IMR-90 (cell line): ENCODE measurements around the gene DMD. TPM values are rescaled to one million over a fixed set of nuclear protein-coding genes. Genes with fewer than 3 reads are reported as not detected.
A peak's percentile ranks its signal among the peaks of the same experiment; 100 is the strongest.

Source experiments
- ATAC-seq: fragments of 200-7000 bp; cut with Tn5 transposase; 2 replicates; pipeline ENCODE4 v1.9.1; 2020; ENCODE audit warnings: low read depth, mild to moderate bottlenecking, moderate library complexity
- BruUV-seq: library from RNA; stranded (reverse); fragments of 400-500 nt; replicated peaks from 2 replicates; lab custom pipeline; 2021; lab: Mats Ljungman, UMichigan
- CTCF ChIA-PET: fragments of 300-600 bp; formaldehyde crosslinking; extraction: SDS; loops from one replicate; lab custom pipeline; 2021; ENCODE audit warnings: antibody characterized with exemption; lab: Yijun Ruan, JAX
- POLR2A ChIA-PET: fragments of 300-600 bp; sonication (Branson Sonifier 250); formaldehyde crosslinking; loops from one replicate; lab custom pipeline; 2022; ENCODE audit warnings: antibody characterized with exemption; ENCODE audit not compliant: unreplicated experiment; lab: Charles Lee
- DNase-seq: peaks from one replicate; pipeline ENCODE4 v3.0.0; 2013
- H2AFZ ChIP-seq: replicated peaks from 2 replicates; pipeline ENCODE3; 2013; ENCODE audit warnings: low read length, mild to moderate bottlenecking; ENCODE audit not compliant: poor library complexity
- H2AK5ac ChIP-seq: 2 replicates; pipeline ENCODE4 v1.6.1; 2013; ENCODE audit warnings: low read depth, low read length, inconsistent platforms
- H2AK9ac ChIP-seq: replicated peaks from 2 replicates; pipeline ENCODE3; 2013; ENCODE audit warnings: mild to moderate bottlenecking, low read depth, low read length, moderate library complexity; ENCODE audit not compliant: poor library complexity
- H2BK120ac ChIP-seq: 2 replicates; pipeline ENCODE4 v1.6.1; 2013; ENCODE audit warnings: low read depth, low read length, inconsistent platforms
- H2BK15ac ChIP-seq: 3 replicates; pipeline ENCODE4 v1.6.1; 2013; ENCODE audit warnings: low read depth, low read length, inconsistent platforms
- H2BK20ac ChIP-seq: 2 replicates; pipeline ENCODE4 v1.6.1; 2013; ENCODE audit warnings: low read depth, mild to moderate bottlenecking, inconsistent platforms, low read length, moderate library complexity
- H2BK5ac ChIP-seq: 2 replicates; pipeline ENCODE4 v1.6.1; 2013; ENCODE audit warnings: mild to moderate bottlenecking, low read depth, low read length, inconsistent platforms; ENCODE audit not compliant: poor library complexity, severe bottlenecking
- H3K14ac ChIP-seq: replicated peaks from 2 replicates; pipeline ENCODE4 v1.6.1; 2013; ENCODE audit warnings: low read depth, low read length, inconsistent platforms
- H3K18ac ChIP-seq: 2 replicates; pipeline ENCODE4 v1.6.1; 2013; ENCODE audit warnings: low read depth, low read length, control low read depth
- H3K23ac ChIP-seq: 2 replicates; pipeline ENCODE4 v1.6.1; 2013; ENCODE audit warnings: low read depth, low read length, inconsistent platforms
- H3K27ac ChIP-seq: 2 replicates; pipeline ENCODE4 v1.5.1; 2013; ENCODE audit warnings: mild to moderate bottlenecking, control low read depth, low read length; ENCODE audit not compliant: insufficient read depth
- H3K27me3 ChIP-seq: 2 replicates; pipeline ENCODE4 v1.6.1; 2013; ENCODE audit warnings: low read length; ENCODE audit not compliant: control insufficient read depth, insufficient read depth
- H3K36me3 ChIP-seq: 2 replicates; pipeline ENCODE4 v1.6.1; 2013; ENCODE audit warnings: low read length, mixed read lengths; ENCODE audit not compliant: control insufficient read depth, insufficient read depth
- H3K4ac ChIP-seq: 2 replicates; pipeline ENCODE4 v1.6.1; 2013; ENCODE audit warnings: low read depth, low read length, inconsistent platforms
- H3K4me1 ChIP-seq: 2 replicates; pipeline ENCODE4 v1.6.1; 2013; ENCODE audit warnings: low read length, mixed read lengths; ENCODE audit not compliant: control insufficient read depth, insufficient read depth
- H3K4me2 ChIP-seq: 2 replicates; pipeline ENCODE4 v1.6.1; 2013; ENCODE audit warnings: low read depth, mild to moderate bottlenecking, control low read depth, low read length, moderate library complexity
- H3K4me3 ChIP-seq: 2 replicates; pipeline ENCODE4 v1.5.1; 2013; ENCODE audit warnings: low read depth, mild to moderate bottlenecking, control low read depth, low read length, moderate library complexity; ENCODE audit not compliant: insufficient read depth
- H3K56ac ChIP-seq: 2 replicates; pipeline ENCODE4 v1.6.1; 2013; ENCODE audit warnings: low read length, inconsistent platforms; ENCODE audit not compliant: insufficient read depth; ENCODE audit errors: extremely low read depth
- H3K79me1 ChIP-seq, 2 experiments: 2 replicates each; pipeline ENCODE4 v1.6.1; 2013; ENCODE audit warnings: low read length in 2 of 2, inconsistent platforms in 1 of 2, low read depth in 1 of 2
- H3K9ac ChIP-seq: 2 replicates; pipeline ENCODE4 v1.6.1; 2013; ENCODE audit warnings: low read depth, low read length, control low read depth
- H3K9me1 ChIP-seq: 2 replicates; pipeline ENCODE4 v1.6.1; 2013; ENCODE audit warnings: low read length, inconsistent platforms; ENCODE audit not compliant: insufficient read depth
- H3K9me3 ChIP-seq: 2 replicates; pipeline ENCODE4 v1.6.1; 2013; ENCODE audit warnings: low read length; ENCODE audit not compliant: control insufficient read depth, insufficient read depth
- H4K20me1 ChIP-seq: 2 replicates; pipeline ENCODE4 v1.6.1; 2013; ENCODE audit warnings: low read length, inconsistent platforms; ENCODE audit not compliant: insufficient read depth
- H4K5ac ChIP-seq: 2 replicates; pipeline ENCODE4 v1.6.1; 2013; ENCODE audit warnings: mild to moderate bottlenecking, low read depth, low read length, control low read depth
- H4K8ac ChIP-seq, 2 experiments: 2 replicates each; pipeline ENCODE4 v1.6.1; 2013; ENCODE audit warnings: low read depth in 2 of 2, low read length in 2 of 2, control low read depth in 1 of 2, inconsistent platforms in 1 of 2
- H4K91ac ChIP-seq: 2 replicates; pipeline ENCODE4 v1.6.1; 2013; ENCODE audit warnings: low read depth, low read length, inconsistent platforms; ENCODE audit not compliant: insufficient read depth
- CHD1 ChIP-seq: IDR thresholded peaks from 2 replicates; pipeline ENCODE4 v1.6.1; 2012; ENCODE audit warnings: low read depth, low read length, improper control_type of control experiment
- MAFK ChIP-seq: IDR thresholded peaks from 2 replicates; pipeline ENCODE4 v1.6.1; 2012; ENCODE audit warnings: low read depth, low read length, improper control_type of control experiment
- RAD21 ChIP-seq: IDR thresholded peaks from 2 replicates; pipeline ENCODE4 v1.6.1; 2012; ENCODE audit warnings: low read length, improper control_type of control experiment
- SMC3 ChIP-seq: fragments of 150-350 bp; IDR thresholded peaks from 2 replicates; pipeline ENCODE4 v1.6.1; 2016; ENCODE audit warnings: low read depth, mild to moderate bottlenecking, antibody characterized with exemption, low read length, moderate library complexity
- dilution Hi-C: fragments of 300-500 bp; cut with HindIII; formaldehyde crosslinking; loops from one replicate; pipeline ENCODE4 v1.14.3; 2018; ENCODE audit warnings: low sequenced_read_pairs; ENCODE audit not compliant: unreplicated experiment
- in situ Hi-C: fragments of 300-500 bp; cut with MboI; formaldehyde crosslinking; loops from 3 replicates; pipeline ENCODE4 v1.14.3; 2019; ENCODE audit warnings: low sequenced_read_pairs, inconsistent platforms, mixed read lengths
- intact Hi-C: fragments of 100-400 bp; cut with micrococcal nuclease; formaldehyde crosslinking; loops from 2 replicates; pipeline ENCODE4 v1.10.0; 2022
- polyA plus RNA-seq, 3 experiments: library from polyadenylated mRNA; depleted of rRNA; stranded (reverse); fragments of >200 nt; gene quantifications; 2 replicates each; pipeline ENCODE4 v1.2.3, GENCODE V29; 2012; ENCODE audit warnings: low replicate concordance in 1 of 3
- total RNA-seq: library from RNA; depleted of rRNA; stranded (reverse); fragments of >200 nt; gene quantifications from 2 replicates; pipeline ENCODE4 v1.2.3, GENCODE V29; 2012
- TF ChIP-seq, protein P1 (sequence below): conservative IDR thresholded peaks from 2 replicates; pipeline ENCODE4 v1.5.1; 2012; ENCODE audit warnings: mild to moderate bottlenecking, low read depth, low read length, improper control_type of control experiment

Gene DMD
- total and polyA plus RNA-seq, 2 of the 4 experiments (the other 2 are of a cell fraction) = 6.6 to 11.8 TPM

GRCh38 chrX:31213941-31214340 is 1997.4 kb downstream of the DMD start:
- Histone ChIP-seq H4K20me1 (no peaks in the 10 kb centered on the region), H3K9ac (no peak overlapping the region), H2AK5ac (no peak overlapping the region), H4K5ac (no peak overlapping the region), H3K9me3 (no peaks in the 10 kb centered on the region), H3K4ac (no peak overlapping the region), H2AK9ac (no peak overlapping the region), H2AFZ (no peak overlapping the region), H3K9me1 (no peaks in the 10 kb centered on the region), H3K4me1 (peaks cover 4% of the 10 kb centered on the region; the same call in 1 of the 2 replicates), H4K91ac (no peak overlapping the region), H2BK120ac (no peak overlapping the region), H3K27ac (no peak overlapping the region), H3K18ac (no peak overlapping the region), H3K14ac (no peak overlapping the region), H3K79me1 (no peaks in the 10 kb centered on the region), H3K4me2 (no peak overlapping the region), H2BK20ac (no peak overlapping the region), H3K4me3 (no peak overlapping the region), H3K23ac (no peak overlapping the region), H2BK15ac (no peak overlapping the region), H4K8ac (no peak overlapping the region), H3K56ac (no peak overlapping the region), H3K36me3 (no peaks in the 10 kb centered on the region), H3K27me3 (no peaks in the 10 kb centered on the region), H2BK5ac (no peak overlapping the region)
- intact Hi-C loops = loop anchor here (1.0 to 10.0 kb wide), 3 partner anchors 210 to 445 kb away; no protein-coding TSS in a partner anchor
- CTCF ChIA-PET = interaction anchor here (0.6 to 1.4 kb wide), 9 partner anchors 9 to 1973 kb away, joined by 3 to 8 read pairs (median 3); no protein-coding TSS in a partner anchor
- dilution Hi-C loops = no loop called here
- in situ Hi-C loops = loop anchor here (10.0 kb wide), 1 partner anchor 441 kb away; no protein-coding TSS in a partner anchor
- ATAC-seq = no peak
- POLR2A ChIA-PET = no interaction called here
- no TSS peak for BruUV-seq
- peak; percentile 19 for DNase-seq
- TF ChIP-seq RAD21 (peak; percentile 61), SMC3 (peak; percentile 57), CHD1 (no peak), MAFK (no peak)
- TF ChIP-seq, protein P1, sequence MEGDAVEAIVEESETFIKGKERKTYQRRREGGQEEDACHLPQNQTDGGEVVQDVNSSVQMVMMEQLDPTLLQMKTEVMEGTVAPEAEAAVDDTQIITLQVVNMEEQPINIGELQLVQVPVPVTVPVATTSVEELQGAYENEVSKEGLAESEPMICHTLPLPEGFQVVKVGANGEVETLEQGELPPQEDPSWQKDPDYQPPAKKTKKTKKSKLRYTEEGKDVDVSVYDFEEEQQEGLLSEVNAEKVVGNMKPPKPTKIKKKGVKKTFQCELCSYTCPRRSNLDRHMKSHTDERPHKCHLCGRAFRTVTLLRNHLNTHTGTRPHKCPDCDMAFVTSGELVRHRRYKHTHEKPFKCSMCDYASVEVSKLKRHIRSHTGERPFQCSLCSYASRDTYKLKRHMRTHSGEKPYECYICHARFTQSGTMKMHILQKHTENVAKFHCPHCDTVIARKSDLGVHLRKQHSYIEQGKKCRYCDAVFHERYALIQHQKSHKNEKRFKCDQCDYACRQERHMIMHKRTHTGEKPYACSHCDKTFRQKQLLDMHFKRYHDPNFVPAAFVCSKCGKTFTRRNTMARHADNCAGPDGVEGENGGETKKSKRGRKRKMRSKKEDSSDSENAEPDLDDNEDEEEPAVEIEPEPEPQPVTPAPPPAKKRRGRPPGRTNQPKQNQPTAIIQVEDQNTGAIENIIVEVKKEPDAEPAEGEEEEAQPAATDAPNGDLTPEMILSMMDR = peak; percentile 57
